ENCODE results near the gene CDNF. TPM values are rescaled to one million over a fixed set of nuclear protein-coding genes. Genes with fewer than 3 reads are reported as not detected.

The CDNF gene
- total RNA-seq, 2 experiments from 2014 or later: 3.2 to 3.7 TPM

DNA sequence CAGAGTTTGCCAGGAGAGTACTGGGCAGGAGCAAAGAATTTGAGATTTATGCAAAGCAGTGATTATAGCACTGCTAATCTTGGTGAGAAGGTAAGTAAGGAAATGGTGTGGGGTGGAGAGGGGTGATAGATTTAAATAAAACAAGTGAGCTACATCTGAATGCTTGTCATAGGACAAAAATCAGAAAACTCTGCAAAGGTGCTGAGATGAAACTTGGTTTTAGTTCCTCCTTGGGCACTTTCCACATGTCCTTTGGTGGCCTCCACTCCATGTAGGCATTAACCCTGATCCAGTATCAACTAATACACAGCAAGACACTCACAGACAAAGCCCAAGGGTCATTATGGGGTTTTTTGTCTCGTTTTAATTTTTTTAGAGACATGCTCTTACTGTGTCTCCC, 37.4 kb downstream of the CDNF start:
- no peak overlapping the region for H3K4me3 Mint-ChIP-seq
- TF ChIP-seq, protein P1, sequence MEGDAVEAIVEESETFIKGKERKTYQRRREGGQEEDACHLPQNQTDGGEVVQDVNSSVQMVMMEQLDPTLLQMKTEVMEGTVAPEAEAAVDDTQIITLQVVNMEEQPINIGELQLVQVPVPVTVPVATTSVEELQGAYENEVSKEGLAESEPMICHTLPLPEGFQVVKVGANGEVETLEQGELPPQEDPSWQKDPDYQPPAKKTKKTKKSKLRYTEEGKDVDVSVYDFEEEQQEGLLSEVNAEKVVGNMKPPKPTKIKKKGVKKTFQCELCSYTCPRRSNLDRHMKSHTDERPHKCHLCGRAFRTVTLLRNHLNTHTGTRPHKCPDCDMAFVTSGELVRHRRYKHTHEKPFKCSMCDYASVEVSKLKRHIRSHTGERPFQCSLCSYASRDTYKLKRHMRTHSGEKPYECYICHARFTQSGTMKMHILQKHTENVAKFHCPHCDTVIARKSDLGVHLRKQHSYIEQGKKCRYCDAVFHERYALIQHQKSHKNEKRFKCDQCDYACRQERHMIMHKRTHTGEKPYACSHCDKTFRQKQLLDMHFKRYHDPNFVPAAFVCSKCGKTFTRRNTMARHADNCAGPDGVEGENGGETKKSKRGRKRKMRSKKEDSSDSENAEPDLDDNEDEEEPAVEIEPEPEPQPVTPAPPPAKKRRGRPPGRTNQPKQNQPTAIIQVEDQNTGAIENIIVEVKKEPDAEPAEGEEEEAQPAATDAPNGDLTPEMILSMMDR (IDR thresholded peaks at IDR 0.05): no peak
- no peaks in the 10 kb centered on the region for H3K4me1 Mint-ChIP-seq (ENCODE audit: low read depth)
- no peak for ATAC-seq (ENCODE audit: poor library complexity)
- DNase-seq: no peak
- CTCF ChIA-PET: no interaction called here
- H3K27ac Mint-ChIP-seq: no peak overlapping the region
- no peaks in the 10 kb centered on the region for H3K27me3 Mint-ChIP-seq
- intact Hi-C loops (cut with DNase I, micrococcal nuclease): no loop called here
- Histone ChIP-seq H3K4me3 (ENCODE audit: low read length) (no peak overlapping the region), H3K9me3 (ENCODE audit: control insufficient read depth in 1 of 2, insufficient read depth in 1 of 2, low read length in 2 of 2) (no peaks in the 10 kb centered on the region), H3K27me3 (ENCODE audit: control insufficient read depth in 1 of 2, insufficient read depth in 2 of 2, low read length in 2 of 2) (no peaks in the 10 kb centered on the region), H3K4me1 (ENCODE audit: insufficient read depth, low read length) (no peaks in the 10 kb centered on the region), H3K27ac (ENCODE audit: low read depth in 1 of 2, low read length in 2 of 2) (no peak overlapping the region), H3K36me3 (ENCODE audit: insufficient read depth, low read length) (no peaks in the 10 kb centered on the region)
- H3K9me3 Mint-ChIP-seq: no peaks in the 10 kb centered on the region
- no peaks in the 10 kb centered on the region for H3K36me3 Mint-ChIP-seq (ENCODE audit: low read depth)
- POLR2A ChIA-PET: no interaction called here

DNA sequence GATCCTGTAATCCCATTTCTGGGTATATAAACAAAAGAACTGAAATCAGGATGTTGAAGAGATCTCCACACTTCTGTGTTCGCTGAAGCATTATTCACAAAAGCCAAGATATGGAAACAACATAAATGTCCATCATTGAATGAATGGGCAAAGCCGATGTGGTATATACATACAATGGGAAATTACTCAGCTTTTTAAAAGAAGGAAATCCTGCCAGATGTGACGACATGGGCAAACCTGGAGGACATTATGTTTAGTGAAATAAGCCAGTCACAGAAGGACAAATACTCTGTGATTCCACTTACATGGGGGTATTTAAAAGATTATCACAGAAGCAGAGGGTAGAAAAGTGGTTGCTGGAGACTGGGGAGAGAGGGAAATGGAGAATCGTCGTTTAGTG, 39.2 kb downstream of the CDNF start:
- no peaks in the 10 kb centered on the region for H3K36me3 Mint-ChIP-seq (ENCODE audit: low read depth)
- DNase-seq (no peak), ATAC-seq (ENCODE audit: poor library complexity) (no peak)
- Histone ChIP-seq H3K4me3 (ENCODE audit: low read length) (no peak overlapping the region), H3K9me3 (ENCODE audit: control insufficient read depth in 1 of 2, insufficient read depth in 1 of 2, low read length in 2 of 2) (no peaks in the 10 kb centered on the region), H3K27me3 (ENCODE audit: control insufficient read depth in 1 of 2, insufficient read depth in 2 of 2, low read length in 2 of 2) (no peaks in the 10 kb centered on the region), H3K27ac (ENCODE audit: low read depth in 1 of 2, low read length in 2 of 2) (no peak overlapping the region), H3K4me1 (ENCODE audit: insufficient read depth, low read length) (no peaks in the 10 kb centered on the region), H3K36me3 (ENCODE audit: insufficient read depth, low read length) (no peaks in the 10 kb centered on the region)
- POLR2A ChIA-PET: no interaction called here
- H3K4me3 Mint-ChIP-seq: no peak overlapping the region
- no peak overlapping the region for H3K27ac Mint-ChIP-seq
- H3K9me3 Mint-ChIP-seq: no peaks in the 10 kb centered on the region
- no peaks in the 10 kb centered on the region for H3K4me1 Mint-ChIP-seq (ENCODE audit: low read depth)
- CTCF ChIA-PET: no interaction called here
- no peaks in the 10 kb centered on the region for H3K27me3 Mint-ChIP-seq
- intact Hi-C loops (cut with DNase I, micrococcal nuclease): no loop called here
- TF ChIP-seq, protein P1 (IDR thresholded peaks at IDR 0.05): no peak

DNA sequence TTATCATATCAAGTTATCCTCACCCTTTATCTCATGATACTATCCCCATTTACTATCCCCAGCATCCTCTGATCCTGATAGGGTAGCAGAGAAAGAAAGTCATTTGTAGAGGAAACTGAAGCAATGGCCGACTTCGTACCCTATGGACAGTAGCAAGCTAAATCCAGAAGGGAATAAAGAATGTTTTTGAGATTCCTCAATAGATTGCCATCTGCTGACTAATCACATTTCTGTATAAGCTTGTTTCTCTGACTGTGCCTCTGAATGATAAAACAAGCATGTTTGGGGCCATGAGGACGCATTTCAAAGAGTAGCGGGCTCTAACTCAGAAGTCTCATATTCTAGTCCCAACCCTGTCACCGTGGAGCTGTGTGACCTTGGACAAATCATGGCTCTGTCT, 49.9 kb downstream of the CDNF start:
- Mint-ChIP-seq H3K4me3 (no peak overlapping the region), H3K4me1 (ENCODE audit: low read depth) (no peaks in the 10 kb centered on the region), H3K27me3 (no peaks in the 10 kb centered on the region), H3K27ac (no peak overlapping the region), H3K36me3 (ENCODE audit: low read depth) (no peaks in the 10 kb centered on the region), H3K9me3 (peaks cover 3% of the 10 kb centered on the region)
- TF ChIP-seq, protein P1 (IDR thresholded peaks at IDR 0.05): no peak
- ChIA-PET CTCF (no interaction called here), POLR2A (no interaction called here)
- intact Hi-C loops (cut with DNase I, micrococcal nuclease): no loop called here
- H3K9me3 ChIP-seq (ENCODE audit: control insufficient read depth in 1 of 2, insufficient read depth in 1 of 2, low read length in 2 of 2): peaks cover 0 to 6% of the 10 kb centered on the region in 2 experiments
- H3K4me1 ChIP-seq (ENCODE audit: insufficient read depth, low read length): no peaks in the 10 kb centered on the region
- no peak for ATAC-seq (ENCODE audit: poor library complexity)
- H3K27me3 ChIP-seq (ENCODE audit: control insufficient read depth in 1 of 2, insufficient read depth in 2 of 2, low read length in 2 of 2): peaks cover 0 to 2% of the 10 kb centered on the region in 2 experiments
- H3K4me3 ChIP-seq (ENCODE audit: low read length): no peak overlapping the region
- DNase-seq: no peak
- H3K36me3 ChIP-seq (ENCODE audit: insufficient read depth, low read length): no peaks in the 10 kb centered on the region
- no peak overlapping the region for H3K27ac ChIP-seq (ENCODE audit: low read depth in 1 of 2, low read length in 2 of 2)

All from CD4-positive, alpha-beta T cell (primary cell).